GM18907 (cell line): ENCODE results near the gene SLC6A12.
"Not testable (repeated sequence)": the region's sequence is repeated elsewhere in the genome, so short reads cannot be mapped to it uniquely, and the experiment has no call there.

Experiments used
- ATAC-seq: cut with Tn5 transposase; IDR thresholded peaks from one replicate; pipeline ENCODE4 v1.9.1; 2021; ENCODE audit warnings: mild to moderate bottlenecking, moderate library complexity; ENCODE audit not compliant: unreplicated experiment

The SLC6A12 gene

DNA sequence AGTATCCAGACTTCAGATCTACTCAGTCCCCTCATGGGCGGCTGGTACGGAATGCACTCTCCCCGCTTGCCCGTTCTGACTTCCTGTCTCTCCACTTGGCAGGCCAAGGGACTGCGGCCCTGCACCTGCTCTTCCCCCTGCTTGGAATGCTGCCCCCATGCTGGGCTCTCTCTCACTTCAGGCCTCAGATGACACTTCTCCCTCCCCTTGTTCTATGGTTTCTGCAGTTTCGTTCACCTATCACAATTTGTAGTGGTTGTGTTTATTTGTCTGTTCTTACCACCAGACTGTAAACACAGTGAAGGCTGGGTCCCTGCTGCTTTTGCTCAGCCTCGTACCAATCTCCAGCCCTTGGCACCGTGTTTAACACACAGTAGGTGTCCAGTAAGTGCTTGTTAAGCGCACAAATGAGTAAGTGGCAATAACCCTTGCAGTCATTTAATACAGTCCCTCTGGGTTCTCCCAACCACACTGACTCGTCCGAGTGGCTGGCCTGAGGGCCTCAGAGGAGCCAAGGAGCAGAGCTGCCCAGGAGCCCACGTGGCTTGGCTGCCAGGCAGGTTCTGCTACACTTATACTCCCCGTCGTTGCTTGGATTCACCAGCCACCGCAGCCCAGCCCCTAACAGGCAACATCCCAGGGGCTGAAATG lies 11.8 kb downstream of the SLC6A12 start:
- ATAC-seq = no peak

DNA sequence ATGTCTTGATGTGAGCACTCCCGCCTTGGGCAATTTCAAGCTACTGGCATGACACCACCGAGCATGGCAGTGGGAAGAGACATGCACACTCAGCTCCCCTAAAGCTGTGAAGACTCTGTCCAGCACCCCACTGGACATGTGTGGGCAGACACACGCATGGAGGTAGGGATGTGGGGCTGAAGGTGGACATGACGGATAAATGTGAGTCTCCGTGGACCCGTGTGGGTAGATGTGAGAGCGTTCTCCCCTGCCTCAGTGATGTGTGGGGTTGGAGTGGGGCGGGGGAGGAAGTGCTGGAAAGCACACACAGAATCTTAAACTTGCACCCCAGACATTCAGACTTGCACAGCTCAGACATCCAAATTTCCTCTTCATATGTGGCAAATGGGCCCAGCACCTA lies 12.6 kb downstream of the SLC6A12 start:
- no peak for ATAC-seq

DNA sequence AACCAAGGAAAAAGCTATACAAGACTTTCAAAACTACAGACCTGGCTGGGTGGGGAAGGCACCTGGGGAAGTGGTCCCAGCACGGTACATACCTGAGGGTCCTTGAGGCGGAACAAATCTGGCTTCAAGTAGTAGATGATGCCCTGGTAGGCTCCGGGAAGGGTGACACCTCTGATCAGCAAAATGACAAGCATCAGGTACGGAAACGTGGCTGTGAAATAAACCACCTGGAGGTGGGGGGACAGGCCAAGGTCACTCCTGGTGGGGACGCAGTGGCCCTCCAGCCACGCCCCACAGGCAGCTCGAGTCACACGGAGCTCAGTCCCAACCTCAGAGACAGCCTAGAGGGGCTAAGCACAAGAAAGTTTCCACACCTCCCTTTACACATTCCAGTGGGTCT lies 15.3 kb downstream of the SLC6A12 start:
- ATAC-seq = no peak

DNA sequence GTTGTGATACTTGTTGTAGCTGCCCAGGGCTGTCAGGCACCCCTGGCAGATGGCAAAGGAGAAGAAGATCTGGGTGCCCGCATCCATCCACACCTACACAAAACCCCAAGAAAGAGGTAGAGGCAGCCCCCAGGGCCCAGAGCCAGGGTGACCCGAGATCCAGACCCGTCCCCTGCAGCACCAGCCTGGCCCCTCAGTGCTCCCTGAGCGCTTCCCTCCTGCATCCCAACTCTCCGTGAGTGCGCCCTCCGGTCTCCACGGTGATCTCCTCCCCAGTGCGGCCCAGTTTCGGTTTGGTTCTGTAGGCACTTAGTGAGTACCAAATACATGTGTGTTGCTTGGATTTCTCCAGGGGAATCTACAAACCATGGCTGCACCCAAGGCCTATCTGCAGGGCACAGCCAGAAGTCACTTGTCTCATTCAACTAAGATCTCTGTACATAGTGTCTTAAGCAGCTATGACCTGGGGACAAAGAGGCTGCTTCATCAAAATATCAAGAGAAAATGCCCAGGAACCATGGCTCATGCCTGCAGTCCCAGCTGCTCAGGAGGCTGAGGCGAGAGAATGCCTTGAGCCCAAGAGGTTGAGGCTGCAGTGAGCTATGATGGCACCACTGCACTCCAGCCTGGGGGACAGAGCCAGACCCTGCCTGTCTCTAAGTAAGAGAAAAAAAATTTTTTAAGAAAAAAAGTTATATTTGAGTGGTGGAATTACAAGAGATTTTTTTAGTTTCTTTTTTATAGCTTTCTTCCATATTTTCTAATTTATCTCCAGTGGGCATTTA lies 15.9 kb downstream of the SLC6A12 start:
- no peak for ATAC-seq

DNA sequence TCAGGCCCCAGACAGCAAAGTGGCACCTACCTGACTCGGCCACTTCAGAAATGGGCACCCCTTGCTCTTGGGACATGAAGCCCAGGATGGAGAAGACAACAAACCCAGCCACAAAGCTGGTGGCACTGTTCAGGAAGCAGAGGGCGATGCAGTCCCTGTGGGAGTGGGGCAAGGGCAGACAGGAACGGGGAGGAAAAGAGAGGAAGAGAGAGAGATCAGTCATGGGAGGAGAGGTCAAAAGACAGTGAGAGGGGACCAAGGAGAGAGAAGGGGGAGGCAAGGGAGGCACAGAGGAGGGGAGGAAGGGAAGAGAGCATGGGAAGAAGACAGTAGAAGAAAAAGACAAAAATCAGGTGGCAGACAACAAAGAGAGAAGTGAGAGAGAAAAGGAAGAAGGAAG lies 16.6 kb downstream of the SLC6A12 start:
- ATAC-seq = no peak

DNA sequence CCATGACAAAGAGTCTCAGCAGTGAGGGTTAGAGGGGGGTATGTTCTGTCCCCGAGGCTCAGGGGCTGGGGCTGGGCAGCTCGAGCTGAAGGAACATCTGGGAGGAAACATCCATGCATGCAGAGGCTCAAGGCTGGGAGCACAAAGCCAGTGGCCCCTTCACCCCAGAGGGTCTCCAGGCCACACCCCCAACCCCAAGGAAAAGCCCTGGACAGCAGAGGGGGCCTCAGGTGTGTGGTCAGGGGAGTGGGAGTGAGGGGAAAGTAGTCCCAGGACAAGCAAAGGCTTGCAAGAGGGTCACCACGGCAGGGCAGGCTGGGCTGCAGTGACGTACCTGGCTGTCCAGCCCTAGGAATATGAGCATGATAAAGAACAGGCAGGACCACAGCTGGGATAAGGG lies 17.5 kb downstream of the SLC6A12 start:
- no peak for ATAC-seq

DNA sequence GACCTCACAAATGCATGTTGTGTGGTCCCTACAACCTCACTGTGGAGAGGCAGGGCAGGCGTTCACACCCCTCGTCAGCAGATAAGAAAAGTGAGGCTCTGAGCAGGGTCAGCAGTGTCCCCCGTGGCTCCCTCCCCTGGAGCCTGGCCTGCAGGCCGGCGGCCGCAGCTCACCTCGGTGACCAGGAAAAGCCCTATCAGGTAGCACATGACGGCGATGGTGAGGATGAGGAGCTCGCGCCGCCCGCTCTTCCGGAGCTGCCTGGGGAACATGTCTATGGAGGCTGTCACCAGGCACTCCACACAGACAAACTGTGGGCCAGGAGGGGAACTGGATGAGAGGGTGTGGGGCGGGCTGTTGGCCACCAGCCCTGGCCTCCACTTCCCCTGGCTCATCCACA lies 18.0 kb downstream of the SLC6A12 start:
- ATAC-seq = no peak

DNA sequence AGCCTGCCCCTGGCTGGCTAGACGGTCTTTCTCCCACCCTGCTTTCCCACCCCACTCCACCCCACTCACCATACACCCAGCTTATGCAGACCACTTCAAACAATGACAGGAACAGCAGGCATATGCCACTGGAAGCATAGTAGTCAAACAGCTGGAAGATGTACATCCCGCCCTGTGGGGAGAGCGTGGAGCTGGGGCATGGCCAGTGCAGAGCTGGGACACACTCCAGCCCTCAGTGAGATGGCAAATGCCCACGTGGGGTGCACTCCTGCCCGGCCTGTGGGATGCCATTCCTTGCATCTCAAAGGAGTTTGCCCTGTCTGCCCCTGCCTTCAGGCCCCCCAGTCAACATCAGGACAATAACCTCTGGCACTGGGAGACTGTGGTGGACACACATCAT lies 18.8 kb downstream of the SLC6A12 start:
- no peak for ATAC-seq

DNA sequence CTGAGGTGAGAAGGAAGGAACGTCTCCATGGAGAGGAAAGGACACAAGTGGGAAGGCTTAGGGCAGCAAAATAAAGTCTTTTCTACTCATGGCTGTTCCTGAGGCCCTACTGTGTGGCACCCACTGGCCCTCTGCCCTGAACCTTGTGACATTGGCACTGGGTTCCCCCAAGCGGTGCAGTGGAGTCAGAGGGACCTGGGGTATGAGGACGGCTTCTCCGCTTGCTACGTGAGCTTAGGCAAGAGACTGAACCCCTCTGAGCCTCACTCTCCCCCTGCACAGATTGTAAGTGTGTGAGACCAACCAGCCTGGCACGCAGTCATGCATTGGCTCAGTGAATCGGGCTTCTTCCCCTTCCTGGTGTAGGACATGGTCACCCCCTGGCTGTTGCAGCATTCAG lies 19.7 kb downstream of the SLC6A12 start:
- ATAC-seq = no peak

DNA sequence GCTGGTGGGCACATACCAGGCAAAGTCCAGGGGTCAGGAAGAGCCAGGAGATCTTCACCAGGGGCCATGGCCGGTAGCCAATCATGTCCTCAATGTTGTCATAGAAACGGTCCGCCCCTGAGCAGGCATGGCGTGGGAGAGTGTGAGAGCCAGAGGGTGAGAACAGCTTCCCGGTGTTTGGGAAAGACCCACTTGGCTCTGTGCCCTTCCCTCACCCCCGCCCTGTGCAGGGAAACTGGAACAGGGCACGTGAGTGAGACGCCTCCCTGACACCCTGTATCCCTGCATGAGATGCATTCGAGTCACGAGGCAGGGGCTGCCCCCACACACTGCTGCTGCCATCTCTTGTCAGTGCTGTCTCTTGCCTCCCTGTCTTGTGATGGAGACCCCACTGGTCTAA lies 20.7 kb downstream of the SLC6A12 start:
- ATAC-seq = no peak

DNA sequence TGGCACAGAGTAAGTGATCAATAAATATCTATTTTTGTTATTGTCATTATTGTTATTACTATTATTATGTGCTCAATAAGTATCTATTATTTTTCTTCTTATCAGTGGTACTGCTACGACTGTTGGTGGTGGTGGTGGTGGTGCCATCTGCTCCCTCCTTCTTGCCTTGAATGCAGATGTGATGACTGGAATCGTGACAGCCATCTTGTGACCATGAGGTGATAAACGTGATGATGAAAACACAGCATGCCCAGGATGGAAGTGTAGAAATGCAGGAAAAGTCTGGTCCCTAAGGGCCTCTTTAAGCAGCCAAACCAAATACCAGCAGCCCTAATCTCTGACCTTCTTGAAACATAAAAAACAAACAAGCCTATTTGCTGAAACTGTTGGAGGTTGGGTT lies 22.4 kb downstream of the SLC6A12 start:
- ATAC-seq = no peak

DNA sequence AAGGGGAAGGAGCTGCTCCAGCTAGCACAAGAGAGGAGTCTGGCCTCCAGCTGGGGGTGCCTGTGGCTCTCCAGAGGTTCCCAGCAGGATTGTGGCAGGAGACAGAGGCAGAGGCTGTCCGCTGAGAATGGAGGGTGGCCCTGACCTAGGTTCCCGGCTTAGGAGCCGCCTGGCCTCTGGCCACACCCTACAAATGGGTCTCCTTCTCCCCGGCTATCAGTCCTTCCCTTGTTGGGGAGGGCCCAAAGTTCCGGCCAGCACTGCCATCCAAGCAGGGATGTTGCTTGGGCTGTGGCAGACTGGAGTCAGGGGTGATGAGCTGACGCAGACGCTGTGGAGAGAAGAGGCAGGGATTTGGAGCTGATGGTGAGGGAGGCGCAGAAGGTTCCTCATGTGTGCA lies 23.1 kb downstream of the SLC6A12 start:
- ATAC-seq = no peak

DNA sequence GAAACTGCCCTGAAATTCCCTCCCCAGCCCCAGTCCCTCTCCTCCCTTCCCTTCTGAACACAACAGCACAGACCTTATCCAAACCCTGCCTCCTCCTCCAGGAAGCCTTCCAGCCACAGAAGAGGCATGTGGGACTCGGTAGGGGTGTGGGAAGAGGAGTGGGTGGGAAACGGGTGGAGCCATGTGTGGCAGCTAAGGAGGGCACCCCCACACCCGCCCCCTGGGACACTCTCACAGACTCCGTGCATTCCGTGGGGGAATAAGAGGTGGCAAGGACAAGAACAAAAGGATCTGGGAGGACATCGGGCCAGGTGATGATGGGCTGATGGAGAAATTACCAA lies 24.4 kb downstream of the SLC6A12 start:
- ATAC-seq = no peak

DNA sequence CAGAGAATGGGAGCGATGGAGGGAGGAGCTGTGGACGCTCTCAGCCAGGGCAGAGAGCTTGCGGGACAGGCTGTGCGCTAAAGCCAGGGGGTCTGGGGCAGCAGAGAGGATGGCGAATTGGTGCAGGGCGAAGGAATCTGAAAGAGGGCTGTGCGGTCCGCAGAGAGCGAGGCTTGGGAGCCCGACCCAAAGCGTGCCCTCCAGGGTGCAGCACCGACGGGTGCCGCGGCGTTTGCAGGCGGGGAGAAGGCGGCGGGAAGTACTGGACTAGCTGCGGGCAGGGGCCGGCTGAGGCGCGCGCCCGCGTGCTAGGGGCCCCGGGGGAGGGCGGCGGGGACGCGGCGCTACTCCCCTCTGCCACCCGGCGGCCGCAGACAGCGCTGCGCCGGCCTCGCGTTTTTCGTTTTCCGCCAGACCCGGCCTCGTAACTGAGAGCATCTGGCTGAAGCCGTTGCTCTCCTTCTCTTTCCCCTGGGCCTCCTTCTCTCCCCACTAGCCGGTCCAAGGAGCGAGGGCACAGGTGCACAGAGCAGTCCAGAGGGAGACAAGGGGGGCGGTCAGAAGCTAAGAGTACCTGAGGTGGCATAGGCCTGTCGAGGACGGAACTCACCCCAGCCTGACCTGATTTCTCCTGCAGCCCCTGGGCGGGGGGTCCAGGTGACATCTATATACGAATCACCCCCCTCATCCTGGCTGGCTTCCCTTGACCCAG lies 24.9 kb downstream of the SLC6A12 start:
- no peak for ATAC-seq

DNA sequence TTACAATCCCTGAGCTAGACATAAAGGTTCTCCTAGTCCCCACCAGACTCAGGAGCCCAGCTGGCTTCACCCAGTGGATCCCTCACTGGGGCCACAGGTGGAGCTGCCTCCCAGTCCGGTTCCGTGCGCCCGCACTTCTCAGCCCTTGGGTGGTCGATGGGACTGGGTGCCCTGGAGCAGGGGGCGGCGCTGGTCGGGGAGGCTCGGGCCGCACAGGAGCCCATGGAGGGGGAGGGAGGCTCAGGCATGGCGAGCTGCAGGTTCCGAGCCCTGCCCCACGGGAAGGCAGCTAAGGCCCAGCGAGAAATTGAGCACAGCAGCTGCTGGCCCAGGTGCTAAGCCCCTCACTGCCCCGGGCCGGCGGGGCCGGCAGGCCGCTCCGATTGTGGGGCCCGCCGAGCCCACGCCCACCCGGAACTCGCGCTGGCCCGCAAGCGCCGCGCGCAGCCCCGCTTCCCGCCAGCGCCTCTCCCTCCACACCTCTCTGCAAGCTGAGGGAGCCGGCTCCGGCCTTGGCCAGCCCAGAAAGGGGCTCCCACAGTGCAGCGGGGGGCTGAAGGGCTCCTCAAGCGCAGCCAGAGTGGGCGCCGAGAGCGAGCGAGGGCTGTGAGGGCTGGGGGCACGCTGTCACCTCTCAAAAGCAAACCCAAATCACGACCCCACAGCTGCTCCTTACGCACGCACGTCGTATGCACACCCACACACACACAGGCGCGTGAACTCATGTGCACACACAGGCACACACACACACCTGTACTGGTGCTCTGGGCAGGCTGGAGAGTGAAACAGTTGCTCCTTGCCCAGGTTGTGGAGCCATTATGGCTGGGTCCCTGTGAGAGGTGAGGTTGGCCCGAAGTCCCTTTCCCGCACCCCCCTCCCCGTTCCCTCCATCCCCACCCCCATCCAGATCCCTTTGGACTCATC lies 25.7 kb downstream of the SLC6A12 start:
- not testable (repeated sequence) for ATAC-seq

DNA sequence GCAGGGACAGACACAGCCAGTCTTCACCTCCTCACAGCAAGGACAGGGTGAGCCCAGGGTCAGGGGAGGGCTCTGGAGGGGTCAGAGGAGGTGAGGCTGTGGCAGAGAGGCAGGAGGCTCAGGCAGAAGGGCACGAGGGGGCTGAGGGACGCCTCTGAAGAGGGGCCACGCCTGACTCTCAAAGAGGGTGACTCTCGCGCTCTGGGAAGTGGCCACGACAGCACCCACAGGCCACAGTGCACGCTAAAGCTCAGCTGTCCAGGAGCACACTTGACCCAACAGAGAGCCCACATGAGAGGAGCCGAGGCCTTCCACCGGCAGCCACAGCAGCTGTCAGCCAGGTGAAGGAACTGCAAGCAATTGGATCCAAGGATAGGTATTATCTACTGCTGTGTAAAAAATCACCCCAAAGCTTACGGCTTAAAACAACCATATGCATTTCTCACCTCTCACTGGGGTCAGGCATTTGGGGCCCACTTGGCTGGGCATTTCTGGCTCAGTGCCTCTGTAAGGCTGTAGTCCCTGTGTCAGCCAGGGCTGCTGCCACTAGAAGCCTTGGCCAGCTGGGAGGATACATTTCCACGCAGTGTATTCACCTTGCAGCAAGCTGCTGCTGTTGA lies 27.8 kb downstream of the SLC6A12 start:
- no peak for ATAC-seq

DNA sequence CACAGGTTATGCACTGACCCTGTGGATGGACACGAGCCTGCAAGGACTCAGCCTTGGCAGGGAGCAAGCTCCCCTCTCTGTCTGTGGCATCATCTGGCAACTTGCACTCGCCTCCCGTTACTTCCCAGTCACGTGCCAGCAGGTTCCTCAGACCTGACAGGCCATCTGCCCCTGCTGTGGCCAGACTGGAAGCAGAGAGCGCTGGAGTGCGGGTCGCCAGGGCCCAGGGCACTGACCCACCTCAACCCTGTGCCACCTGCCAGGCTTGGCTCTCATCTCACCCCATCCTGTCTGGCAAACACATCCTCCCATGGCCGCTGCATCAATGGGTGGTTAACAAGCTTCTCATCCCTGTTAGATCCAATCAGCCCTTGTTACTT lies 28.4 kb downstream of the SLC6A12 start:
- ATAC-seq = no peak

DNA sequence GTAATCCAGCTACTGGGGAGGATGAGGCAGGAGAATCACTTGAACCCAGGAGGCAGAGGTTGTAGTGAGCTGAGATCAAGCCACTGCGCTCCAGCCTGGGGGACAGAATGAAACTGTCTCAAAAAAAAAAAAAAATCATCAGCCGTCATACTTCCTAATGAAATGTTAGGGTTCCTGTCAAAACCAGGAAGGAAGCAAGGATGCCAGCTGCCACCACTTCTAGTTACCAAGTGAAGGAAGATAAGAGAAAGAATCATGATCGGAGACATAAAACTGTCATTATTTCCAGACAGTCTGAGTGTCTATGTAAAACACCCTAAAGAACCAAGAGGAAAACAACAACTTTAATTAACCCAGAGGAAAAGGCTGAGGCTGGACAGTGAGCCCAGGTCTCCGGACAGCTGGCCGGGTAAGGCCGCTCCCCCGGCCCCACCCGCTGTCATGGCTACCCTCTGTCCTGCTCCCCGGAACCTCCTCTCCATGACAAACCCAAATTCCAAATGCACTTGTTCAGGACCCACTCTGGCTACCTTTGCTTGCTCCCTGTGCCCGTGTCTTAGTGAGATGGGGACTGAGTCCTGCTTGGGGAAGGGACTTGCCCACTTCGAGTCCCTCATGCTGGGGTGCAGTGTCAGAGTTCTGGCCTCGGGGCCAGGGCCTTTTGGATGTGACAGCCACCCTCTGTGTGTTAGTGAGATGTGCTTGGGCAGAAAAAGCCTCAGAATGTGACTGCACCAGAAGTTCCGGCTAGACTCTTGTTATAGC lies 29.0 kb downstream of the SLC6A12 start:
- no peak for ATAC-seq

DNA sequence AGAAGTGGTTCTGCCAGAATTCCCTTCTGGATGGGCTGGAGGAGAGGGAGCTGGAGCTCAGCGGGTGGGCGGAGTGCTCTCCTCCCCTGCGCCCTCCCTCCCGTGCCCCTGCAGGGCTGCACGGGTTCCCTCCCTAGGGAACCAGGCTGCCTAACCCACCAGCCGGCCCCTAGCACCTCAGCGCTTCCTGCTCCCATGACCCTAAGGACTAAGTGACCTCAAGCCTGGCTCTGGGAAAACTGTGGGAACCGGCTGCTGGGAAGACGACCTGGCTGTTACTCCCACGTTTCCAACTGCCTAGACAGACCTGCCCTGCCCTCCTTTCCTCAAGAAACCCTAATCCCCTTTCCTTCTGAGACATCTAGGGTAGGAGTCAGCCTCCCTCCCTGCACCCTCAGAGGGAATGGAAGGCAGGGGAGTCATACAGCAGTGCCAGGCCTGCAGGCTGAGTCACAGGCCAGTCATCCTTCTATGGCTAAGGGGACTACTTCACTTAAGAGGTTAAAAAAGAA lies 31.5 kb downstream of the SLC6A12 start:
- ATAC-seq = no peak

DNA sequence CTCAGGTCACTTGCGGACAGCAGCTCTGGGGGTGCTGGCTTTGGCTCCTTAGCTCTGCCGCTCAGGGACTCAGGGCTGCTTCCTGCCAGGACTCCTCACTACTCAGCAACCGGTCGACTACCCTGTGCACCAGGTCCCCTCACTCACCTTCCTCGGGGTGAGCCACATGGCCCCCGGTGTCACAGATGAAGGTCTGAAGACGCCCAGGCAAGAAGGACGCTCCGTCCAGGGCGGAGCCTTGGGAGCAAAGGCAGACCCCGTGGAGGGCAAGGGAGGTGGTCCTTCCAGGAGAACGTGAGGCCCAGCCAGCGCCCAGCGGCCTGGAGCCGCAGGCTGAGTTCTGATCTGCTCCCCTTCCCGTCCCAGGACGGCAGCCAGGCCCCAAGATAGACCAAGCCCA lies 32.0 kb downstream of the SLC6A12 start:
- no peak for ATAC-seq
